SK-N-MC (cell line): Measurements from ENCODE around the gene DDX41.

Experiments
- DNase-seq: peaks from one replicate; pipeline ENCODE4 v3.0.0-alpha.2; 2011; ENCODE audit warnings: low read depth, low spot score
- H3K27ac ChIP-seq: fragments of 200-600 bp; sonication (generic); 2 replicates; pipeline ENCODE4 v1.5.1; 2016; ENCODE audit warnings: mixed run types
- H3K36me3 ChIP-seq: fragments of 200-600 bp; sonication (generic); 2 replicates; pipeline ENCODE4 v1.6.1; 2017; ENCODE audit warnings: antibody characterized with exemption, low read length, mixed read lengths; ENCODE audit not compliant: insufficient read depth
- H3K4me3 ChIP-seq: fragments of 200-600 bp; sonication (generic); 2 replicates; pipeline ENCODE4 v1.5.1; 2016
- H3K9ac ChIP-seq: fragments of 200-600 bp; sonication (generic); 2 replicates; pipeline ENCODE4 v1.8.0; 2017; ENCODE audit warnings: mixed run types, mixed read lengths; ENCODE audit not compliant: insufficient read length
- H3K9me3 ChIP-seq: fragments of 200-600 bp; sonication (generic); 2 replicates; pipeline ENCODE4 v1.6.1; 2017; ENCODE audit warnings: low read depth, mild to moderate bottlenecking, antibody characterized with exemption, low read length, moderate library complexity, mixed read lengths
- EZH2 ChIP-seq: fragments of 200-600 bp; sonication (generic); IDR thresholded peaks from one replicate; pipeline ENCODE4 v1.6.1; 2017; ENCODE audit warnings: antibody characterized with exemption
- FOXP2 ChIP-seq: optimal IDR thresholded peaks from 2 replicates; pipeline ENCODE3; 2011; ENCODE audit warnings: mild to moderate bottlenecking, moderate library complexity; ENCODE audit not compliant: insufficient read depth; ENCODE audit errors: extremely low read length, control extremely low read depth
- POLR2AphosphoS5 ChIP-seq: IDR thresholded peaks from 2 replicates; pipeline ENCODE4 v1.6.1; 2012; ENCODE audit warnings: mild to moderate bottlenecking, low read depth, low read length, borderline replicate concordance

DDX41 gene

GRCh38 chr5:177479774-177480173 is 37.0 kb downstream of the DDX41 start:
- no peaks in the 10 kb centered on the region; the same call in 1 of the 2 replicates for H3K36me3 ChIP-seq
- TF ChIP-seq POLR2AphosphoS5: no peak; the same call in 1 of the 2 replicates
- TF ChIP-seq EZH2: no peak
- no peak for TF ChIP-seq FOXP2
- DNase-seq: no peak
- H3K27ac ChIP-seq: peak overlapping the region; percentile 74
- H3K4me3 ChIP-seq: no peak overlapping the region
- H3K9ac ChIP-seq: no peak overlapping the region
- no peaks in the 10 kb centered on the region for H3K9me3 ChIP-seq

- Histone ChIP-seq H3K4me3 (no peak overlapping the region), H3K9me3 (no peaks in the 10 kb centered on the region), H3K9ac (no peak overlapping the region), H3K36me3 (no peaks in the 10 kb centered on the region; the same call in 1 of the 2 replicates), H3K27ac (peak overlapping the region; percentile 74)
- no peak; the same call in 1 of the 2 replicates for TF ChIP-seq POLR2AphosphoS5
- no peak for TF ChIP-seq FOXP2
- no peak for TF ChIP-seq EZH2
- no peak for DNase-seq
Observed at GRCh38 chr5:177478711-177479646, 37.8 kb downstream of the DDX41 start.

- no peak overlapping the region for H3K4me3 ChIP-seq
- no peak for DNase-seq
- H3K9ac ChIP-seq: no peak overlapping the region
- no peaks in the 10 kb centered on the region for H3K9me3 ChIP-seq
- H3K27ac ChIP-seq: peak overlapping the region; percentile 60
- H3K36me3 ChIP-seq: no peaks in the 10 kb centered on the region; the same call in 1 of the 2 replicates
- no peak for TF ChIP-seq EZH2
- no peak for TF ChIP-seq FOXP2
- no peak for TF ChIP-seq POLR2AphosphoS5
Observed at GRCh38 chr5:177477701-177478477, 38.9 kb downstream of the DDX41 start.

- Histone ChIP-seq H3K9ac (no peak overlapping the region), H3K9me3 (no peaks in the 10 kb centered on the region), H3K27ac (no peak overlapping the region), H3K36me3 (peaks cover 7% of the 10 kb centered on the region), H3K4me3 (no peak overlapping the region)
- DNase-seq: no peak
- TF ChIP-seq EZH2: no peak
- TF ChIP-seq POLR2AphosphoS5: no peak
Observed at GRCh38 chr5:177476531-177477233, 40.1 kb downstream of the DDX41 start.

- TF ChIP-seq EZH2: no peak
- TF ChIP-seq POLR2AphosphoS5: no peak
- TF ChIP-seq FOXP2: no peak
- no peak overlapping the region for H3K27ac ChIP-seq
- no peak overlapping the region for H3K4me3 ChIP-seq
- H3K9ac ChIP-seq: no peak overlapping the region
- H3K9me3 ChIP-seq: no peaks in the 10 kb centered on the region
- H3K36me3 ChIP-seq: peaks cover 16% of the 10 kb centered on the region
- no peak for DNase-seq
Observed at GRCh38 chr5:177475563-177476427, 41.0 kb downstream of the DDX41 start.

GRCh38 chr5:177474846-177475562 is 41.8 kb downstream of the DDX41 start:
- TF ChIP-seq POLR2AphosphoS5: no peak
- no peak for TF ChIP-seq EZH2
- no peak for TF ChIP-seq FOXP2
- Histone ChIP-seq H3K27ac (no peak overlapping the region), H3K36me3 (peaks cover 24% of the 10 kb centered on the region), H3K9me3 (no peaks in the 10 kb centered on the region), H3K9ac (no peak overlapping the region), H3K4me3 (no peak overlapping the region)
- no peak for DNase-seq

- no peak for TF ChIP-seq EZH2
- no peak for TF ChIP-seq FOXP2
- TF ChIP-seq POLR2AphosphoS5: no peak; the same call in 1 of the 2 replicates
- DNase-seq: no peak
- peak overlapping the region; percentile 42; the same call in 1 of the 2 replicates for H3K27ac ChIP-seq
- H3K9me3 ChIP-seq: no peaks in the 10 kb centered on the region
- peak overlapping the region; percentile 62 for H3K4me3 ChIP-seq
- H3K9ac ChIP-seq: no peak overlapping the region
- H3K36me3 ChIP-seq: peaks cover 34% of the 10 kb centered on the region
Observed at GRCh38 chr5:177474002-177474476, 42.7 kb downstream of the DDX41 start.
